HG03520 (cell line): Measurements from ENCODE around the gene HIVEP3.
"Not testable (repeated sequence)": the region's sequence is repeated elsewhere in the genome, so short reads cannot be mapped to it uniquely, and the experiment has no call there.

Experiments used
- ATAC-seq: cut with Tn5 transposase; IDR thresholded peaks from one replicate; pipeline ENCODE4 v1.9.1; 2021; ENCODE audit warnings: mild to moderate bottlenecking, moderate library complexity; ENCODE audit not compliant: unreplicated experiment

HIVEP3 gene

DNA sequence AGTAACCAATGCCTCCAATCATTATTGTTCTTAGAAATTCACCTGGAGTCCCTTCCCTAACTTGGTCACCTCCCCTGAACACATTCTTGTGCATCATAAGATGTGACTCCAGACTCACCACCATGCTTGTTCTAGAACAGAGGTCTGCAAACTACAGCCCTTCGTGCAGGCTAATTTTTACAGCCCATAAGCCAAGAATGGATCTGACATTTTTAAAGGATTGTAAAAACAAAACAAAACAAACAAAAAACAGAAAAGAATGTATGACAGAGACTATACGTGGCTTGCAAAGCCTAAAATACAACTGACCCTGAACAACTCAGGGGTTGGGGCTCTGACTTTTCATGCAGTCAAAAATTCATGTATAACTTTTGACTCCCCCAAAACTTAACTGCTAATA, 6.2 kb upstream of the HIVEP3 start:
- ATAC-seq, result no peak

GRCh38 chr1:41921271-41921670, 2.5 kb upstream of the HIVEP3 start:
- not testable (repeated sequence) for ATAC-seq

DNA sequence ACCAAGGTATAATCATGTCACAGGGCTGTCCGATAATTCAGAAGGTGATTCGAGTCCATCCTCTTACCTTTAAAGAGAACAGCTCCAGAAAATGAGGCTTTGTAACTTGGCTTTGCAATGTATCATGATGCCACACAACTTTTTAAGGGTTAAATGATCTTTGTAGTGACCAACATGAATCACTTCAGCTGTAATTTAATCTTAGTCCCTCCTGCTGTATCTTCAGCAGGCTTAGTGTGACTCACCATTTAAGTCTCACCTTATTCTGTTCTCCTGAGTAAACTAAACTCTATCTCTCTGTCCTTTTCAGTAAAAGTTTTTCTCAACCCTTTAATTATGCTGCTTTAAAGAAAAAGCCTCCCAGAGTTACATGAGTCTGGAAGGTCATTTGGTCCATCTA, 1.9 kb upstream of the HIVEP3 start:
- ATAC-seq, result no peak

- ATAC-seq, result peak; percentile 67
These were observed 1.2 kb upstream of the HIVEP3 start for GRCh38 chr1:41919764-41920397.

GRCh38 chr1:41919131-41919530, 409 bp upstream of the HIVEP3 start:
- ATAC-seq, result no peak

DNA sequence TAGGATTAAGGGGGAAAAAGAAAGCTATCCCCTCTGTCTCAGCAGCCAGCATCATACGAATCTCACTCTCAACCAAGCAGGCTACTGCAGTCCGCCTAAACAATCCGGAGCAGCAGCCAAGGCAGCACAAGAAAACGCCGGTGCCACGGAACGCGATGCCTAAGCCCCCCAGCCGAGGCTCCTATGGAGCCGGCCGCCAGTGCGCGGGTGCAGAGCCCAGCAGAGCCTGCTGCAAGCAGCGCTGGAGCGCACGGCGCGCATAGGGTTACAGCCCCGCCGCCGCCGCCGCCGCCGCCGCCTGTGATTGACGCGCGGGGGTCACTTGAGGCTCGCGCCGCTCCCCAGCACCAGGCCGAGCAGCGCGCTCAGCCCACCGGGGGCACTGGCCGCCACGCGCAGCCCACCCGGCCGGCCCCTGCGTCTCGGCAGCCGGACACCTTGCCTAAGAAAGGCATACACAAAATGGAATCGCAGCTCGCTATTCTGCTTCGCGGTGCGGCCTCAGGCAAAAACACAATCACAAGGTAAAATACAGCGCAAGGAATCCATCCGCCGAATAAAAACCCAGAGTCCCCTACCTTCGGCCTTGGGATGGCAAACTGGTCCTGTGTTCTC, 780 bp downstream of the HIVEP3 start:
- no peak for ATAC-seq

GRCh38 chr1:41917076-41917475, 1.6 kb downstream of the HIVEP3 start:
- ATAC-seq, result no peak

DNA sequence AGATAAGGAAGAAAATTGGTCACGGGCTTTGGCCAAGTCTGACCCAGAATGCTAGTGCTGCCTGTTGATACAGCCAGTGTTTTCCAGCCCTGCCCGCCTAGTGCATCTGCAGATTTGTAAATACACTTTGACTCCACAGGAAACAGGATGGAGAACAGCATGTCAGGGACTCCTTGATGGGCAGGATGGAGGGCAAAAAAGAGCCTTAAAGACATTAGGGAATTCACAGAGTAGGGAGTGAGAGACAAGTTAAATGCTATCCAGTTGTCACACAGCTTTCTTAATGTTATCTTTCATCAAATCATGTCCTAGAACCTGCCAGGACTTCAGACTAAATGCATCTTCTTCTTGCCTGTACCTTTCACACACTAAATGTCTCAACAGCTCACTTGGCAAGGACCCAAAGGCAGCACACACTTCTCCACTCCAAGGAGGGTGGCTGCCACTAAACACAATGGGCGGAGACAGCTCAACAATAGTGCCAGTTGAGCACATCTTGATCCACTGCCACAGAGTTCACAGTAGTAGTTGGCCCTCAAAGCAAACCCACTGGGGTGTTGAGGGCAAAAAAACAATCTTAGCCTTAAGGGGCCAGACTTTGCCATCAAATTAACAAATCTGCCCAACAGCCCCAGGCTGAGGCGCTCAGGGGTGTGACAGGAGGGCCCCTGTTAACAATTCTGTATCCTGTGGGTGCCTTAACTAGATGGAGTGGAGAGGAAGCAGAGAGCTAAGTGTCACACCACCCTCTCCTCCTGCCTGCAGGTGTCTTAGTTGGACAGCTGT, 2.7 kb downstream of the HIVEP3 start:
- no peak for ATAC-seq

DNA sequence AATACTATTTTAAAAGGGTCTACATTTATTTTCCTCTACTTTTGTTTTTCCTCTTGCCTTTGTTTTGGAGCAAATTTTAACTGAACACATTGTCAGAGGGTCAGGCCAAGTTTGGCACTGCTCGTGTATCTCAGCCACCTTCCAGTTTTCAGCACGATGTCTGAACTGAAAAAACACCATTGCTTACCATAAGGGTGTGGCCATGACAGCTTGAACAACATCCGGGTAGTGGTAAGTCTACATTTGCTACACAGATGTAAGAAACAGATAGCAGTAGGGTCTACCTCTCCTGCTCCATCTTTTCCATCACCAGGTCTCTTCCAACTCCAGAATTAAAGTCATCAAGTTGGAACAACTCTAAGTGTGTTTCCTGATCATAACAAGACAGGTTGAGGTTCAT, 4.2 kb downstream of the HIVEP3 start:
- ATAC-seq, result no peak

DNA sequence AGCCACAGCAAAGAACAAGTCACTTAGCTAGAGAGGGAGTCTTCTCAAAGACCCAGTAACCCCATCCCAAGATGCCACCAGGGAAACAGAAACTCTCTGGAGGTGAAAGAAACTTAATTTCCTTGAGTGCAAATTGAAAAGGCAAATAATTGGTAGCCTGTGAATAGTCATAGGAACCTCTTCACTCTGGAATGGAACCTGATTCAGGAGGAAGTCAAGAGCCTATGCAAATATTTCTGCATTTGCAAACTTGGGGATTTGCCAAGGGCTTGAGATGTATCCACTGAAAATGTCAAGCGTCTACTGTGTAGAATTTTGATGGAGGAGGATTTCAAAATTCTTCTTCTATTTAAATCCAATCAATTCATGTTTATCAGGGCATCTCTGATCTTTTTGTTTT, 5.7 kb downstream of the HIVEP3 start:
- ATAC-seq, result no peak

- ATAC-seq, result no peak
These were observed 10.3 kb downstream of the HIVEP3 start for GRCh38 chr1:41908288-41908895.

DNA sequence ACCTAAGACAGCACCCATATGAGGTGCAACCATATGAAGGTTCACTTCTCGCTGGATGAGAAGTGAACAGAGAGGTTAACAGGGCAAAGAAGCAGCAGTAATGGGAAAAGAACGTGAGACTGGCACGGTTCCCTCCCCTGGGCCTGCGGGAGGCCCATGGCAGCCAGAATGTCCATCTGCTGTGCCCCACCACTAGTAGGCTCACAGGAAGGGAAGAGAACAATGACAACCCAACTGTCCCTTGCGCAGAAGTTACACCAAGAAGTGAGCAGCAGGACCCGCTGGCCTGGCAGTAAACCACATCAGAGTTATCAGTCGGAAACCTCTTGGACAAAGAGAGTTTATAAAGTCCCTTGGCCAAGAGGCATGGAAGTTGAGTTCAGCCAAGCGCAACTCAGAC, 11.3 kb downstream of the HIVEP3 start:
- no peak for ATAC-seq

DNA sequence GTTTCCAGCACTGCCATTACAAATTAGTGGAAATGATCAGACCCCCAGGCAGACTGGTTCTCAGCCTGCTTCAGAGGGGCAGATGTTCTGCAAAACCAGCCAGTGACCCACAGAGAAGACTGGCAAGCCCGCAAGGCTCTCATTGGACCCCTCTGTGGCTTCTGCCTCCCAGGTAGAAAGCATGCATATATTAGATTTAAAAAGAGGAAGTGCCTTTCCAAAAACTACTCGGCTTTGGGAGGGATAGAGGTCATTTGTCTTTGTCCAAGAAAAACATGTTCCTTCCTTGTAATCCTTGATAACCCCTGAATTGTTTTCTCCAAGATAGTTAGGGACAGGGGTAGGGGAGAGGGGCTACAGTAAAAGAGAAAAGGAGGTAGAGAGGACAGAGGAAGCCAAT, 11.8 kb downstream of the HIVEP3 start:
- no peak for ATAC-seq

- ATAC-seq, result no peak
These were observed 13.5 kb downstream of the HIVEP3 start for GRCh38 chr1:41905093-41905675.

- no peak for ATAC-seq
These were observed 16.1 kb downstream of the HIVEP3 start for GRCh38 chr1:41902664-41903063.

DNA sequence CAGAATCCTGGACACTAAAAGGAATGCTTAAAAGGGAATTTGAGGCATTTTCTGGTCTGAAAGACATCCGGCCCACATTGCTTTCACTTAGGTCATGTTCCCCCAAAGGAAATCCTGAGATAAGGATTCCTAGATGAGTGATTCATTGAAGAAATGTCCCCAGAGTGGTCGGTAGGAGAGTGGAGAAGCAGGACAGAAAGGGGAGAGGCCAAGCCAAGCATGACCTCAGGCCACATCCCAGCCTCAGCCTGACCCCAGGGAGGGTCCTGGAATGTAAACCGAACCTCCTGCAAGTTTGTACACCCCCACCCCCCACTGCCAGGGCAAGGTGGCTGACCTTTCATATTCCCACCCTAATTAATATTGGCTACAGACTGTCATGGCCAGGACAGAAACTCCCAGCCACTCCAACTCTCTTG, 16.6 kb downstream of the HIVEP3 start:
- no peak for ATAC-seq

DNA sequence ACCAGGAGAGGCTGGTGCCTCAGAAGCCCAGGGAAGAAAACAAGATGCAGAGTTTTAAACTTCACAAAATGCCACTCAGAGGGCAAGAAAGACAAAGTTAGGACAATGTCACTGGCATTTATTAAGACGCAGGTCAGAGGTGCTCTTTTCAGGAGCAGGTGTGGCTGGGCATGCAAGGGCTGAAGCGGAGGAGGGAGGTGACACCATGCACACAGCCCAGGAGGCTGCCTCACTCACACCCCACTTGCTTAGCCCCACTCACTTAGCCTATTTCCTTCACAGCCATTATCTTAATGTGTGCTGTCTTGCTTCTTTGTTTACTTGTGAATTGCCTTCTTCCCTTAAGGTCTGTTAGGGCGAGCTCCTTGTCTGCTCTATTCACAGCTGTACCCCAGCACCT, 17.2 kb downstream of the HIVEP3 start:
- no peak for ATAC-seq

DNA sequence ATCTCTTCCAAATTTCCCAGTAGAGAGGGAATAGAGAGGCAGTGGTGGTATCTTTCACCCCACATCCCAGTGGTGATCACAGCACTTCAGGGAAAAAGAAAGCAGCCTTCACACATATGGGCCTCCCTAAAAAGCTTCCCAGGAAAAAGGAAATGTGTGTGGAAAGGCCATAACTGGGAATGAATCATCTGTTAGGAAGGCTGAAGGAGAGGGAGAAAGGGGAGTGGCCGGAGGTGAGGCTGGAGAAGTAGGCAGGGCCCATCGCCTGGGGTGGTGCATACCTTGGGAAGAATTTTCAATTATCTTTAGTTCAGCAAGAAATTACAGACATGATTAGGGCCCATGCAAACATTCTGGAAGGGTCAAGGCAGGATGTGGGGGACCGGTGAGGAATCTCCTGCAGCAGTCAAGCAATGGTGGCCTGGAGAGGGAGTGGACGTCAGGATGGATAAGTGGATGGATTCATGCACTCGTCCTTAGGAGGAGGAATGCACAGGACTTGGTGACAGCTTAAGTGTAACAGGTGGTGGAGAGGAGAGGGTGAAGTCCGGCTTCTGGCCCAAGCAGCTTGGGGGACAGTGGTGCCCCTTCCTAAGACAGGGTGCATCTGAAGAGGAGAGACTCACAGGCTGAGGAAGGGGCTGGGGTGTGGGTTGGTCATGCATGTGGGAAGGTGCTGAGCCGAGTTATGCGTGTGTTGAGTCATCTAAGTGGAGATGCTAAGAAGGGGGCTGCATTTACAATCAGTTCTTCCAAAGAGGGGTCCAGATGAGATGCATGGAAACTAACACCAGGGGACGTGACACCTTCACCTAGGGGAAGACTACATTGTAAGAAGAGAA, 17.9 kb downstream of the HIVEP3 start:
- ATAC-seq, result no peak

DNA sequence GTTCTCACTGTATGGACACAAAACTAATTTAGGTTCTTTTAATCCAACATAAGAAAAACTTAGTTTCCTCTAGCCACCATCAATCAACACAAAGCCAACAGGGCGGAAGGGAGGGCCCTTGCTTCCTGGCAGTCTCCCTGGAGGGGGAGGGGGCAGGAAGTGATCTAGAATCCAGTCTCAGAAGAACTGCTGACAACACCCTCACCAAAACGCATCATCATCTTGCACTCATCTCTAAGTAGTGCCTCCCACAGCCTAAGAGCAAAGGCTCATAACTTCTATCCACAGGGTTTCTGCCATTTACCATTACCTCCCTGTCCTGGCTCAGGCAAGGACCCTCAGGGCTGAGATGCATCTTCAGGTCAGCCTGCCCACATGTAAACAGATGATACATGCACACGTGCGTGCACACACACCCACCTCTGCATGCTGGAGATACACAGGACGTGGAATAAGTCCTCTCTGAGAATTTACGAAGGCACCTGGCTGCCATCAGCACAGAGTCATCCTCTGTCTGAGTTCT, 20.5 kb downstream of the HIVEP3 start:
- no peak for ATAC-seq

DNA sequence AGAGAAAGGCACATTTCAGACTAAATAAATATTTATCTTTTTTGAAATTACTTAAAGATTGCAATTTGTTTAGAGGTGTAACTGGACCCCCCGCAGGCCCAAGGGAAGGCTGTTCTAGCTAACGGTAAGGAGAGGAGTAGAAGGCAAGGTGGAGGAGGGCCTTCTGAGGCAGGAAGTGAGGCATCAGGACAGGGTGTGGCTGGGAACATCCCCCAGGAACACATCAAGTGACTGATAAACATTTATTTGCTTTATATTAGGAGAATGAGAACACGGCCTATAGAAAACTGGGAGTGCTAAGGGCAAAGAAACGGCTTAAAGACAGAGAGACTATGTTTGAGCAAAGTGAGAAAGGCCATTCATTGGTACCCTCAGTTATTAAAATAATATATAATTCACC, 23.2 kb downstream of the HIVEP3 start:
- no peak for ATAC-seq
